ENCODE results near the gene GSAP.

GRCh38 chr7:77265666-77266065, 150.5 kb downstream of the GSAP start:
- no peak for TF ChIP-seq CTCF (IDR thresholded peaks at IDR 0.05; ENCODE audit: extremely low read depth in 1 of 2, insufficient read depth in 1 of 2, low read depth in 1 of 2, low read length in 2 of 2)
- TF ChIP-seq POLR2A (IDR thresholded peaks at IDR 0.05; ENCODE audit: low read depth, low read length) = no peak

Measured in endothelial cell of umbilical vein (primary cell).